IPS DF 6.9 (cell line): ENCODE data around the gene ZNF860.

Experiments used
- DNase-seq: peaks from one replicate; pipeline ENCODE4 v3.0.0-alpha.2; 2013; ENCODE audit warnings: low read depth, low spot score
- H3K27ac ChIP-seq: one replicate; pipeline ENCODE4 v1.5.1; 2013; ENCODE audit warnings: low read length, control low read depth
- H3K27me3 ChIP-seq: 2 replicates; pipeline ENCODE4 v1.6.1; 2013; ENCODE audit warnings: mild to moderate bottlenecking, low read length; ENCODE audit not compliant: control insufficient read depth, insufficient read depth
- H3K36me3 ChIP-seq: 2 replicates; pipeline ENCODE4 v1.6.1; 2013; ENCODE audit warnings: low read length; ENCODE audit not compliant: control insufficient read depth, insufficient read depth
- H3K4me1 ChIP-seq: 2 replicates; pipeline ENCODE4 v1.6.1; 2013; ENCODE audit warnings: low read length; ENCODE audit not compliant: control insufficient read depth, insufficient read depth
- H3K4me3 ChIP-seq: 2 replicates; pipeline ENCODE4 v1.5.1; 2013; ENCODE audit warnings: mild to moderate bottlenecking, low read length
- H3K9me3 ChIP-seq: 2 replicates; pipeline ENCODE4 v1.6.1; 2013; ENCODE audit warnings: low read length, inconsistent platforms; ENCODE audit not compliant: control insufficient read depth, insufficient read depth
- WGBS: extraction: QIAGEN DNeasy Blood & Tissue Kit; methylation state at CpG from one replicate; pipeline ENCODE4 v1.1.7; 2013; ENCODE audit warnings: mixed read lengths, missing lambda C conversion rate; ENCODE audit not compliant: insufficient read length, insufficient coverage; 5-methylcytosine and 5-hydroxymethylcytosine counted together

Gene ZNF860

GRCh38 chr3:31959951-31960792 lies 21.4 kb upstream of the ZNF860 start:
- Histone ChIP-seq H3K27me3 (no peaks in the 10 kb centered on the region; the same call in 1 of the 2 replicates), H3K27ac (peak overlapping the region; percentile 97), H3K9me3 (no peaks in the 10 kb centered on the region), H3K4me1 (peaks cover 1% of the 10 kb centered on the region; the same call in 1 of the 2 replicates), H3K4me3 (peak overlapping the region; percentile 24; the same call in 1 of the 2 replicates), H3K36me3 (no peaks in the 10 kb centered on the region)
- DNase-seq: no peak
- no CpG with 5 or more reads among the region's 7 CpGs for WGBS

- Histone ChIP-seq H3K27ac (peak overlapping the region; percentile 44), H3K9me3 (no peaks in the 10 kb centered on the region), H3K4me3 (no peak overlapping the region), H3K4me1 (peaks cover 1% of the 10 kb centered on the region; the same call in 1 of the 2 replicates), H3K36me3 (no peaks in the 10 kb centered on the region), H3K27me3 (no peaks in the 10 kb centered on the region; the same call in 1 of the 2 replicates)
- no peak for DNase-seq
- WGBS: no CpG with 5 or more reads among the region's 4 CpGs
Observed at GRCh38 chr3:31960793-31961431, 20.6 kb upstream of the ZNF860 start.

GRCh38 chr3:31962801-31963205 lies 18.7 kb upstream of the ZNF860 start:
- Histone ChIP-seq H3K4me3 (no peak overlapping the region), H3K9me3 (no peaks in the 10 kb centered on the region), H3K36me3 (no peaks in the 10 kb centered on the region), H3K27me3 (no peaks in the 10 kb centered on the region; the same call in 1 of the 2 replicates), H3K4me1 (peaks cover 1% of the 10 kb centered on the region; the same call in 1 of the 2 replicates), H3K27ac (no peak overlapping the region)
- no CpG with 5 or more reads among the region's 2 CpGs for WGBS
- DNase-seq: no peak

- no peak for DNase-seq
- Histone ChIP-seq H3K9me3 (no peaks in the 10 kb centered on the region), H3K27me3 (no peaks in the 10 kb centered on the region), H3K27ac (no peak overlapping the region), H3K4me3 (no peak overlapping the region), H3K4me1 (no peaks in the 10 kb centered on the region; the same call in 1 of the 2 replicates), H3K36me3 (no peaks in the 10 kb centered on the region)
- WGBS: no CpG with 5 or more reads among the region's 4 CpGs
Observed at GRCh38 chr3:31966978-31967591, 14.5 kb upstream of the ZNF860 start.

GRCh38 chr3:31967592-31967991 lies 14.0 kb upstream of the ZNF860 start:
- no peak overlapping the region for H3K4me3 ChIP-seq
- H3K36me3 ChIP-seq: no peaks in the 10 kb centered on the region
- no peaks in the 10 kb centered on the region; the same call in 1 of the 2 replicates for H3K4me1 ChIP-seq
- no peak for DNase-seq
- H3K27ac ChIP-seq: no peak overlapping the region
- no CpG with 5 or more reads among the region's 2 CpGs for WGBS
- no peaks in the 10 kb centered on the region for H3K9me3 ChIP-seq
- no peaks in the 10 kb centered on the region for H3K27me3 ChIP-seq

GRCh38 chr3:31968369-31968926 lies 13.1 kb upstream of the ZNF860 start:
- no CpG with 5 or more reads among the region's 2 CpGs for WGBS
- H3K27me3 ChIP-seq: no peaks in the 10 kb centered on the region
- DNase-seq: no peak
- H3K36me3 ChIP-seq: no peaks in the 10 kb centered on the region
- no peak overlapping the region for H3K4me3 ChIP-seq
- H3K9me3 ChIP-seq: no peaks in the 10 kb centered on the region
- peaks cover 2% of the 10 kb centered on the region; the same call in 1 of the 2 replicates for H3K4me1 ChIP-seq
- no peak overlapping the region for H3K27ac ChIP-seq

- no peak overlapping the region for H3K27ac ChIP-seq
- no peak overlapping the region for H3K4me3 ChIP-seq
- WGBS: no CpG with 5 or more reads among the region's 6 CpGs
- H3K27me3 ChIP-seq: no peaks in the 10 kb centered on the region
- DNase-seq: no peak
- peaks cover 3% of the 10 kb centered on the region; the same call in 1 of the 2 replicates for H3K4me1 ChIP-seq
- no peaks in the 10 kb centered on the region for H3K36me3 ChIP-seq
- no peaks in the 10 kb centered on the region for H3K9me3 ChIP-seq
Observed at GRCh38 chr3:31968927-31969418, 12.6 kb upstream of the ZNF860 start.

GRCh38 chr3:31971607-31972006 lies 9.9 kb upstream of the ZNF860 start:
- Histone ChIP-seq H3K4me1 (peaks cover 3% of the 10 kb centered on the region; the same call in 1 of the 2 replicates), H3K36me3 (no peaks in the 10 kb centered on the region), H3K4me3 (no peak overlapping the region), H3K27ac (no peak overlapping the region), H3K9me3 (no peaks in the 10 kb centered on the region), H3K27me3 (no peaks in the 10 kb centered on the region)
- DNase-seq: no peak
- no CpG with 5 or more reads among the region's 3 CpGs for WGBS

GRCh38 chr3:31973081-31973480 lies 8.5 kb upstream of the ZNF860 start:
- no peaks in the 10 kb centered on the region for H3K27me3 ChIP-seq
- no CpG with 5 or more reads among the region's 4 CpGs for WGBS
- DNase-seq: no peak
- no peak overlapping the region for H3K4me3 ChIP-seq
- H3K9me3 ChIP-seq: no peaks in the 10 kb centered on the region
- peaks cover 3% of the 10 kb centered on the region; the same call in 1 of the 2 replicates for H3K4me1 ChIP-seq
- H3K36me3 ChIP-seq: no peaks in the 10 kb centered on the region
- H3K27ac ChIP-seq: no peak overlapping the region

- H3K4me1 ChIP-seq: peaks cover 3% of the 10 kb centered on the region; the same call in 1 of the 2 replicates
- no peaks in the 10 kb centered on the region for H3K9me3 ChIP-seq
- no peak overlapping the region for H3K27ac ChIP-seq
- no CpG with 5 or more reads among the region's 5 CpGs for WGBS
- no peak overlapping the region for H3K4me3 ChIP-seq
- no peaks in the 10 kb centered on the region for H3K27me3 ChIP-seq
- H3K36me3 ChIP-seq: no peaks in the 10 kb centered on the region
- DNase-seq: no peak
Observed at GRCh38 chr3:31973837-31974236, 7.7 kb upstream of the ZNF860 start.
